Measurements from ENCODE around the gene NHS.

GRCh38 chrX:17414839-17415238, 39.8 kb downstream of the NHS start:
- no peak for TF ChIP-seq POLR2A (IDR thresholded peaks at IDR 0.05; ENCODE audit: borderline replicate concordance, extremely low read depth, insufficient read depth, insufficient read length)
- TF ChIP-seq EZH2phosphoT487 (IDR thresholded peaks at IDR 0.05; ENCODE audit: borderline replicate concordance): no peak
- no peak for TF ChIP-seq CTCF (IDR thresholded peaks at IDR 0.05 in 2 of 3, conservative IDR thresholded peaks at IDR 0.05 in 1 of 3; ENCODE audit: borderline replicate concordance in 1 of 3, insufficient read depth in 1 of 3, low read depth in 2 of 3, low read length in 2 of 3)
- no peak for TF ChIP-seq RAD21 (IDR thresholded peaks at IDR 0.05; ENCODE audit: low read depth)
- no peak for TF ChIP-seq JUND (IDR thresholded peaks at IDR 0.05)
- TF ChIP-seq, protein P1, sequence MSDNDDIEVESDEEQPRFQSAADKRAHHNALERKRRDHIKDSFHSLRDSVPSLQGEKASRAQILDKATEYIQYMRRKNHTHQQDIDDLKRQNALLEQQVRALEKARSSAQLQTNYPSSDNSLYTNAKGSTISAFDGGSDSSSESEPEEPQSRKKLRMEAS (IDR thresholded peaks at IDR 0.05): no peak
- TF ChIP-seq ATF3 (IDR thresholded peaks at IDR 0.05): no peak
- TF ChIP-seq, protein P2, sequence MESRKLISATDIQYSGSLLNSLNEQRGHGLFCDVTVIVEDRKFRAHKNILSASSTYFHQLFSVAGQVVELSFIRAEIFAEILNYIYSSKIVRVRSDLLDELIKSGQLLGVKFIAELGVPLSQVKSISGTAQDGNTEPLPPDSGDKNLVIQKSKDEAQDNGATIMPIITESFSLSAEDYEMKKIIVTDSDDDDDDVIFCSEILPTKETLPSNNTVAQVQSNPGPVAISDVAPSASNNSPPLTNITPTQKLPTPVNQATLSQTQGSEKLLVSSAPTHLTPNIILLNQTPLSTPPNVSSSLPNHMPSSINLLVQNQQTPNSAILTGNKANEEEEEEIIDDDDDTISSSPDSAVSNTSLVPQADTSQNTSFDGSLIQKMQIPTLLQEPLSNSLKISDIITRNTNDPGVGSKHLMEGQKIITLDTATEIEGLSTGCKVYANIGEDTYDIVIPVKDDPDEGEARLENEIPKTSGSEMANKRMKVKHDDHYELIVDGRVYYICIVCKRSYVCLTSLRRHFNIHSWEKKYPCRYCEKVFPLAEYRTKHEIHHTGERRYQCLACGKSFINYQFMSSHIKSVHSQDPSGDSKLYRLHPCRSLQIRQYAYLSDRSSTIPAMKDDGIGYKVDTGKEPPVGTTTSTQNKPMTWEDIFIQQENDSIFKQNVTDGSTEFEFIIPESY (IDR thresholded peaks at IDR 0.05; ENCODE audit: extremely low read depth, insufficient replicate concordance, low read length): no peak
- no peak for TF ChIP-seq ZNF274 (IDR thresholded peaks at IDR 0.05; ENCODE audit: low read depth, low read length)
